HEK293 (cell line): ENCODE results near the gene SYTL5.

Source experiments
- CTCF ChIA-PET: fragments of 350-600 bp; formaldehyde crosslinking; extraction: SDS; loops from one replicate; lab custom pipeline; 2021; ENCODE audit warnings: antibody characterized with exemption; lab: Yijun Ruan, JAX
- POLR2A ChIA-PET: fragments of 300-600 bp; formaldehyde crosslinking; extraction: SDS; loops from one replicate; lab custom pipeline; 2020; ENCODE audit warnings: antibody characterized with exemption, inconsistent platforms; lab: Yijun Ruan, JAX
- H3K27ac ChIP-seq: fragments of 200-500 bp; sonication (Bioruptor generic); 2 replicates; pipeline ENCODE4 v1.5.1; 2014; ENCODE audit warnings: low read depth, low read length, control low read depth, inconsistent platforms; ENCODE audit errors: extremely low read depth
- H3K36me3 ChIP-seq, 2 experiments: fragments of 200-500 bp in 1 of 2; sonication (Bioruptor generic) in 1 of 2; 1 replicate in 1 of 2; 2 replicates in 1 of 2; pipeline ENCODE4 v1.5.1; 2014 to 2017; ENCODE audit warnings: inconsistent platforms in 2 of 2, low read length in 2 of 2; ENCODE audit not compliant: control insufficient read depth in 2 of 2, insufficient read depth in 1 of 2
- H3K4me1 ChIP-seq: fragments of 200-500 bp; sonication (Bioruptor generic); 2 replicates; pipeline ENCODE4 v1.5.1; 2014; ENCODE audit warnings: mild to moderate bottlenecking, low read length, inconsistent platforms; ENCODE audit not compliant: control insufficient read depth, insufficient read depth
- H3K4me3 ChIP-seq: 2 replicates; pipeline ENCODE4 v1.5.1; 2011; ENCODE audit warnings: low read depth, mild to moderate bottlenecking, control low read depth, low read length, moderate library complexity
- H3K9me3 ChIP-seq: fragments of 200-500 bp; sonication (Bioruptor generic); 2 replicates; pipeline ENCODE4 v1.5.1; 2014; ENCODE audit warnings: low read depth, low read length, inconsistent platforms; ENCODE audit not compliant: control insufficient read depth, insufficient read depth
- INSM2 ChIP-seq: fragments of 450-650 bp; formaldehyde crosslinking; IDR thresholded peaks from 2 replicates; pipeline ENCODE4 v1.5.1; 2016; ENCODE audit warnings: missing biosample characterization, missing genetic modification characterization
- KLF17 ChIP-seq: fragments of 450-650 bp; formaldehyde crosslinking; IDR thresholded peaks from 2 replicates; pipeline ENCODE4 v1.5.1; 2016; ENCODE audit warnings: missing biosample characterization, missing genetic modification characterization
- PATZ1 ChIP-seq: fragments of 450-650 bp; formaldehyde crosslinking; IDR thresholded peaks from 2 replicates; pipeline ENCODE4 v1.5.1; 2016; ENCODE audit warnings: missing biosample characterization, missing genetic modification characterization
- PBX3 ChIP-seq: sonication (generic); formaldehyde crosslinking; IDR thresholded peaks from 2 replicates; pipeline ENCODE4 v1.8.1; 2022; ENCODE audit warnings: mild to moderate bottlenecking, moderate library complexity, missing genetic modification reagents
- PRDM1 ChIP-seq: fragments of 450-650 bp; formaldehyde crosslinking; IDR thresholded peaks from 2 replicates; pipeline ENCODE4; 2016; ENCODE audit warnings: missing biosample characterization, missing genetic modification characterization
- PRDM4 ChIP-seq: fragments of 450-650 bp; formaldehyde crosslinking; IDR thresholded peaks from 2 replicates; pipeline ENCODE4 v1.5.1; 2017; ENCODE audit warnings: missing biosample characterization, missing genetic modification characterization
- WT1 ChIP-seq: fragments of 450-650 bp; formaldehyde crosslinking; IDR thresholded peaks from 2 replicates; pipeline ENCODE4 v1.5.1; 2016; ENCODE audit warnings: missing biosample characterization, missing genetic modification characterization
- ZNF223 ChIP-seq: fragments of 450-650 bp; formaldehyde crosslinking; IDR thresholded peaks from 2 replicates; pipeline ENCODE4 v1.5.1; 2016; ENCODE audit warnings: missing biosample characterization, missing genetic modification characterization
- ZNF23 ChIP-seq: fragments of 450-650 bp; formaldehyde crosslinking; IDR thresholded peaks from 2 replicates; pipeline ENCODE4 v1.5.1; 2016; ENCODE audit warnings: missing biosample characterization, missing genetic modification characterization, borderline replicate concordance
- ZNF24 ChIP-seq: fragments of 450-650 bp; formaldehyde crosslinking; IDR thresholded peaks from 2 replicates; pipeline ENCODE4 v1.5.1; 2016; ENCODE audit warnings: missing biosample characterization, missing genetic modification characterization
- ZNF292 ChIP-seq: fragments of 450-650 bp; formaldehyde crosslinking; IDR thresholded peaks from 2 replicates; pipeline ENCODE4 v1.5.1; 2016; ENCODE audit warnings: low read depth, missing biosample characterization, missing genetic modification characterization, borderline replicate concordance
- ZNF580 ChIP-seq: fragments of 450-650 bp; formaldehyde crosslinking; IDR thresholded peaks from 2 replicates; pipeline ENCODE4 v1.5.1; 2016; ENCODE audit warnings: missing biosample characterization, missing genetic modification characterization
- ZNF639 ChIP-seq: fragments of 450-650 bp; formaldehyde crosslinking; IDR thresholded peaks from 2 replicates; pipeline ENCODE4 v1.5.1; 2016; ENCODE audit warnings: missing biosample characterization, missing genetic modification characterization
- ZNF654 ChIP-seq: fragments of 450-650 bp; formaldehyde crosslinking; IDR thresholded peaks from 2 replicates; pipeline ENCODE4 v1.5.1; 2016; ENCODE audit warnings: low read depth, missing biosample characterization, missing genetic modification characterization
- ZNF785 ChIP-seq: fragments of 450-650 bp; formaldehyde crosslinking; IDR thresholded peaks from 2 replicates; pipeline ENCODE4 v1.5.1; 2016; ENCODE audit warnings: missing biosample characterization, missing genetic modification characterization
- ZNF792 ChIP-seq: fragments of 450-650 bp; formaldehyde crosslinking; IDR thresholded peaks from 2 replicates; pipeline ENCODE4 v1.5.1; 2016; ENCODE audit warnings: missing biosample characterization, missing genetic modification characterization

SYTL5 gene

GRCh38 chrX:38165023-38165422 is 158.7 kb downstream of the SYTL5 start (continued):
- TF ChIP-seq PRDM4 (tag by site-specific recombination): no peak
- TF ChIP-seq ZNF23: no peak
- TF ChIP-seq ZNF24 (tag by site-specific recombination): no peak
- no peak for TF ChIP-seq ZNF785 (tag by site-specific recombination)
- TF ChIP-seq ZNF580 (tag by site-specific recombination): no peak
- TF ChIP-seq KLF17 (tag by site-specific recombination): no peak
- TF ChIP-seq ZNF792 (tag by site-specific recombination): no peak
- no peak for TF ChIP-seq PBX3 (CRISPR knock-in tag)
- TF ChIP-seq PRDM1: no peak
- no peak for TF ChIP-seq ZNF223
- no peak for TF ChIP-seq ZNF292

- H3K27ac ChIP-seq: no peak overlapping the region
- H3K36me3 ChIP-seq: no peaks in the 10 kb centered on the region
- H3K4me3 ChIP-seq: no peak overlapping the region
- CTCF ChIA-PET: interaction anchor here (0.6 to 7.0 kb wide), 54 partner anchors 8 to 833 kb away, joined by 3 to 75 read pairs (median 4); a partner anchor contains a TSS
- POLR2A ChIA-PET: no interaction called here
- TF ChIP-seq PATZ1: no peak
- no peak for TF ChIP-seq INSM2 (tag by site-specific recombination)
- TF ChIP-seq ZNF639: no peak
- peak; percentile 52 for TF ChIP-seq ZNF654
- TF ChIP-seq WT1 (tag by site-specific recombination): no peak
- no peaks in the 10 kb centered on the region for H3K9me3 ChIP-seq
- no peaks in the 10 kb centered on the region for H3K4me1 ChIP-seq
Measured at GRCh38 chrX:38166478-38167083, 160.2 kb downstream of the SYTL5 start.
